Spleen (tissue), 11 donors: ENCODE measurements around the gene PTPRT. TPM values are rescaled to one million over a fixed set of nuclear protein-coding genes. Genes with fewer than 3 reads are reported as not detected.

Source experiments
- DNase-seq: peaks from one replicate; pipeline ENCODE4 v3.0.0-alpha.2; 2020
- H3K27ac ChIP-seq, 8 donors: fragments of 200-600 bp; sonication (generic) in 7 of 8; 1 replicate in 4 of 8; 2 replicates in 4 of 8; pipeline versions ENCODE4 v1.5.0 to v1.8.0; 2016 to 2021; ENCODE audit warnings: inconsistent platforms in 4 of 8, mild to moderate bottlenecking in 4 of 8, moderate library complexity in 1 of 8
- H3K27me3 ChIP-seq, 7 donors: fragments of 200-600 bp; sonication (generic) in 6 of 7; replicated peaks in 1 of 7; 1 replicate in 4 of 7; 2 replicates in 3 of 7; pipeline versions ENCODE4 v1.5.0 to v1.8.0; 2016 to 2021; ENCODE audit warnings: inconsistent platforms in 3 of 7, mild to moderate bottlenecking in 1 of 7
- H3K36me3 ChIP-seq, 6 donors: fragments of 200-600 bp; sonication (generic) in 5 of 6; 1 replicate in 4 of 6; 2 replicates in 2 of 6; pipeline versions ENCODE4 v1.5.0 to v1.8.0; 2016 to 2021; ENCODE audit warnings: inconsistent platforms in 2 of 6
- H3K4me1 ChIP-seq, 6 donors: fragments of 200-600 bp; sonication (generic) in 5 of 6; 1 replicate in 3 of 6; 2 replicates in 3 of 6; pipeline versions ENCODE4 v1.5.0 to v1.8.0; 2016 to 2021; ENCODE audit warnings: inconsistent platforms in 3 of 6
- H3K4me3 ChIP-seq, 8 donors: fragments of 200-600 bp; sonication (generic) in 7 of 8; 1 replicate in 4 of 8; 2 replicates in 4 of 8; pipeline versions ENCODE4 v1.5.0 to v1.8.0; 2016 to 2021; ENCODE audit warnings: inconsistent platforms in 4 of 8, mild to moderate bottlenecking in 4 of 8, moderate library complexity in 2 of 8
- H3K9me3 ChIP-seq, 8 donors: fragments of 200-600 bp; sonication (generic) in 7 of 8; 1 replicate in 4 of 8; 2 replicates in 4 of 8; pipeline versions ENCODE4 v1.5.0 to v1.8.0; 2016 to 2021; ENCODE audit warnings: inconsistent platforms in 4 of 8
- POLR2A ChIP-seq, 3 donors: fragments of 450-650 bp; IDR thresholded peaks; one replicate each; pipeline ENCODE4 v1.5.1; 2017; ENCODE audit warnings: antibody characterized with exemption in 3 of 3, mild to moderate bottlenecking in 1 of 3
- POLR2AphosphoS5 ChIP-seq, 3 donors: sonication (generic); formaldehyde crosslinking; IDR thresholded peaks; one replicate each; pipeline ENCODE4 v1.5.1; 2017; ENCODE audit warnings: antibody characterized with exemption in 3 of 3
- WGBS, 5 donors: extraction: QIAGEN DNeasy Blood & Tissue Kit in 3 of 5; methylation state at CpG; one replicate each; pipeline versions ENCODE4 v1.1.5 to v1.1.7; 2013 to 2018; 5-methylcytosine and 5-hydroxymethylcytosine counted together
- intact Hi-C: fragments of 100-400 bp; cut with DNase I; formaldehyde crosslinking; loops from one replicate; pipeline ENCODE4 v1.15.0; 2023; ENCODE audit warnings: low total_unique reads
- polyA plus RNA-seq, 3 donors: library from polyadenylated mRNA; stranded (reverse); fragments of 200-250 nt; gene quantifications; one replicate each; pipeline ENCODE4 v1.2.1, GENCODE V29; 2013
- total RNA-seq, 7 donors: library from RNA; depleted of rRNA in 3 of 7; stranded (reverse); fragments of >200 nt in 3 of 7; fragmentation: NEBNext Ultra II Directional in 4 of 7; extraction: Animal tissue kit (Norgen Biotek cat#: 25700) in 4 of 7; gene quantifications; one replicate each; pipeline versions ENCODE4 v1.1.0 to v1.2.1, GENCODE V29; 2016 to 2021
- TF ChIP-seq, protein P1 (sequence below), 11 experiments: fragments of 200-600 bp in 7 of 11; fragments of 450-650 bp in 4 of 11; sonication (generic) in 4 of 11; IDR thresholded peaks in 8 of 11; conservative IDR thresholded peaks in 3 of 11; 1 replicate in 7 of 11; 2 replicates in 4 of 11; pipeline versions ENCODE4 v1.4.0 to v1.8.0; 2016 to 2021; ENCODE audit warnings: antibody characterized with exemption in 11 of 11, inconsistent platforms in 4 of 11, mild to moderate bottlenecking in 1 of 11
- donor health status: healthy with polysubstance abuse.
- donor health status: DM: no; HTN: no; CAD: no; lungs with moderate emphysema.
- donor health status: DM: no; HTN: no; CAD: no.
- donor health status: Bipolar disorder and iron deficiency.
- donor health status: healthy.
- donor health status: DM: no; HTN: no; CAD: no.
- donor health status: DM: yes; HTN: yes; CAD: no.

Gene PTPRT
- total and polyA plus RNA-seq, 10 donors: 0.02 to 4.7 (median 1.2) TPM

DNA sequence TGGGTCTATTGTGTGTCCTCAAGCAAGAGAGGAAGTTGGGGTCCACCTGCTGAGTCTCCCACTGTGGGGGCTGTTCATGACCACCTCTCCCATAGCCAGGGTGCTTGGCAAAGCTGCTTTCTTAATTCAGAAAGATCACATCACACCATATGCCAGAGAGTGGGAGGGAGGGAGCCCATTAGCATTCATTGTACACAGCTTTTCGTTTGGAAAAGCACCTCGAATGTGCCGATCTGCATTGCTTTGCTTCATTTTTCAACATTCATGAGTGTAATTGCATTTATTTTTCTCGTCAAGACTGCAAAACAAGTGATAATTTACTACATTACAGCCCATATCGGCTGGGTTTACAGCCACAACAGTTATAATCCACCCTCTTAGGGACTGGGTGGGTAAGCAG is 327.3 kb downstream of the PTPRT start:
- no peaks in the 10 kb centered on the region for H3K9me3 ChIP-seq
- H3K4me3 ChIP-seq: no peak overlapping the region
- 53 to 78% (median 66%) methylated on average over 5 of the region's 5 CpGs for WGBS, 5 donors
- no peaks in the 10 kb centered on the region for H3K27me3 ChIP-seq
- H3K27ac ChIP-seq: no peak overlapping the region
- H3K4me1 ChIP-seq: no peaks in the 10 kb centered on the region
- no peak for TF ChIP-seq POLR2A (IDR thresholded peaks at IDR 0.05)
- intact Hi-C loops: no loop called here
- no peaks in the 10 kb centered on the region for H3K36me3 ChIP-seq
- DNase-seq: no peak

DNA sequence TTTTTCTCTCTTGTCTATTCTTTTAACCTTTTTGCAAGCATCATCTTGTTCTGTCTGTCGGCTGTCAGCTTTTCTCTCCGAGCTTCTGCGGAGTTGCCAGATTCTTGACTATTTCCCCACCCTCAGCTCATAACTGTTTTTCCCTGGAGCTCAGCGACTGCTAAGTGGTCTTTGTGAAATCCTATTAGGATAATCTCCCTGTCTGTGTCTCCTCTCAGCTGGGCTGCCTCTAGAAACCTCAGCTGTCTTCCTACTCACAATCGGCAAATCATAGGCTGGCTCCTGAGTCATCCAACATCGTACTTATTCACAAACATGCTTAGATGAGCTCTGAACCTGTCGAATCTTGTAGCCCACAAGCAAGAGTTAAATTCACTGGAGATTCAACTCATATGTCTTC is 332.3 kb downstream of the PTPRT start:
- Histone ChIP-seq H3K36me3 (no peaks in the 10 kb centered on the region), H3K9me3 (peaks cover 0 to 7% (median 0%) of the 10 kb centered on the region in 8 donors), H3K27me3 (no peaks in the 10 kb centered on the region), H3K27ac (no peak overlapping the region), H3K4me1 (no peaks in the 10 kb centered on the region), H3K4me3 (no peak overlapping the region)
- no peak for DNase-seq
- 74 to 81% (median 75%) methylated on average over 7 of the region's 7 CpGs for WGBS, 5 donors
- no peak for TF ChIP-seq POLR2AphosphoS5 (IDR thresholded peaks at IDR 0.05)
- intact Hi-C loops: no loop called here

DNA sequence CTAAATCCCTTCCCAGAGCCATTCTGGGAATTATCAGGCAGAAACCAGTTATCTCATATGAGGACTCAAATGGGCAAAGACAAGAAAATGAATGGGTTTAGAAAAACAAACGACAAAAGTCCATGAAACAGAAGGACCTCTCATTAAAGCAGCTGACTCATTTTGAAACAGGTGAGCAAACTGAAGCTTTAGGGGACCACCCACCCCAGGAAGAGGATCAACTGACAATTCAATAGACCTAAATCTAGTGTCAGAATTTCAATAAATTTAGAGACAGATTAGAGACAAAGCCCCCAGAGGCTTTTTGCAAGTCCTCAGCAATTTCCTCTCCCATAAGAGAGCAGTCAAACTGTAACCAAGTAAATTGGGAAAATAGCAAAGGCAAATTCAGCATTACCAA is 333.8 kb downstream of the PTPRT start:
- DNase-seq: no peak
- TF ChIP-seq, protein P1, sequence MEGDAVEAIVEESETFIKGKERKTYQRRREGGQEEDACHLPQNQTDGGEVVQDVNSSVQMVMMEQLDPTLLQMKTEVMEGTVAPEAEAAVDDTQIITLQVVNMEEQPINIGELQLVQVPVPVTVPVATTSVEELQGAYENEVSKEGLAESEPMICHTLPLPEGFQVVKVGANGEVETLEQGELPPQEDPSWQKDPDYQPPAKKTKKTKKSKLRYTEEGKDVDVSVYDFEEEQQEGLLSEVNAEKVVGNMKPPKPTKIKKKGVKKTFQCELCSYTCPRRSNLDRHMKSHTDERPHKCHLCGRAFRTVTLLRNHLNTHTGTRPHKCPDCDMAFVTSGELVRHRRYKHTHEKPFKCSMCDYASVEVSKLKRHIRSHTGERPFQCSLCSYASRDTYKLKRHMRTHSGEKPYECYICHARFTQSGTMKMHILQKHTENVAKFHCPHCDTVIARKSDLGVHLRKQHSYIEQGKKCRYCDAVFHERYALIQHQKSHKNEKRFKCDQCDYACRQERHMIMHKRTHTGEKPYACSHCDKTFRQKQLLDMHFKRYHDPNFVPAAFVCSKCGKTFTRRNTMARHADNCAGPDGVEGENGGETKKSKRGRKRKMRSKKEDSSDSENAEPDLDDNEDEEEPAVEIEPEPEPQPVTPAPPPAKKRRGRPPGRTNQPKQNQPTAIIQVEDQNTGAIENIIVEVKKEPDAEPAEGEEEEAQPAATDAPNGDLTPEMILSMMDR (IDR thresholded peaks at IDR 0.05 in 8 of 11, conservative IDR thresholded peaks at IDR 0.05 in 3 of 11): no peak
- TF ChIP-seq POLR2AphosphoS5 (IDR thresholded peaks at IDR 0.05): no peak
- TF ChIP-seq POLR2A (IDR thresholded peaks at IDR 0.05): no peak
- no peak overlapping the region for H3K4me3 ChIP-seq
- H3K9me3 ChIP-seq: peaks cover 0 to 7% (median 0%) of the 10 kb centered on the region in 8 donors
- no peak overlapping the region for H3K27ac ChIP-seq
- H3K4me1 ChIP-seq: no peaks in the 10 kb centered on the region
- intact Hi-C loops: no loop called here
- no peaks in the 10 kb centered on the region for H3K27me3 ChIP-seq
- no peaks in the 10 kb centered on the region for H3K36me3 ChIP-seq
- WGBS, 5 donors: 60 to 94% (median 75%) methylated on average over 1 of the region's 1 CpG

DNA sequence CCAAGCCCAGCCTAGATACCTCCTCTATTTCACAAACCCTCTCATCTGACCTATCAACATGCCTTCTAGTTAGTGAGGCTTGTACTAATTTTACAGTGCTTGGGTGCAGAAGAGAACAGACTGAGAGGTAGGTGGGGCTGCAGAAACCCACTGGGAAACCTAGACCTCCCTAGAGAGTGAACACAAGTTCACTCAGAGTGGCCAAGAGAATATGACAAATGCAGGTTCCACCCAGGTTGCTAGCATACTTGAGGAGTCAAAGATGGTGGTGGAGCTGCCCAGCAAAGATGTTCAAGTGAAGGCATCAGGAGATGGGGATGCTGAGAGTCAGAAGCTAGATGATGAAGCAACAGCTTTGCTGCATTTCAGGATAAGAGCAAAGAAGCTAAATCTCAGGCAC is 337.0 kb downstream of the PTPRT start:
- Histone ChIP-seq H3K4me3 (no peak overlapping the region), H3K4me1 (no peaks in the 10 kb centered on the region), H3K27ac (no peak overlapping the region), H3K36me3 (no peaks in the 10 kb centered on the region), H3K9me3 (peaks cover 0 to 7% (median 0%) of the 10 kb centered on the region in 8 donors), H3K27me3 (no peaks in the 10 kb centered on the region)
- no peak for DNase-seq
- no peak for TF ChIP-seq POLR2AphosphoS5 (IDR thresholded peaks at IDR 0.05)
- TF ChIP-seq, protein P1 (IDR thresholded peaks at IDR 0.05 in 8 of 11, conservative IDR thresholded peaks at IDR 0.05 in 3 of 11): no peak
- no peak for TF ChIP-seq POLR2A (IDR thresholded peaks at IDR 0.05)
- intact Hi-C loops: no loop called here

DNA sequence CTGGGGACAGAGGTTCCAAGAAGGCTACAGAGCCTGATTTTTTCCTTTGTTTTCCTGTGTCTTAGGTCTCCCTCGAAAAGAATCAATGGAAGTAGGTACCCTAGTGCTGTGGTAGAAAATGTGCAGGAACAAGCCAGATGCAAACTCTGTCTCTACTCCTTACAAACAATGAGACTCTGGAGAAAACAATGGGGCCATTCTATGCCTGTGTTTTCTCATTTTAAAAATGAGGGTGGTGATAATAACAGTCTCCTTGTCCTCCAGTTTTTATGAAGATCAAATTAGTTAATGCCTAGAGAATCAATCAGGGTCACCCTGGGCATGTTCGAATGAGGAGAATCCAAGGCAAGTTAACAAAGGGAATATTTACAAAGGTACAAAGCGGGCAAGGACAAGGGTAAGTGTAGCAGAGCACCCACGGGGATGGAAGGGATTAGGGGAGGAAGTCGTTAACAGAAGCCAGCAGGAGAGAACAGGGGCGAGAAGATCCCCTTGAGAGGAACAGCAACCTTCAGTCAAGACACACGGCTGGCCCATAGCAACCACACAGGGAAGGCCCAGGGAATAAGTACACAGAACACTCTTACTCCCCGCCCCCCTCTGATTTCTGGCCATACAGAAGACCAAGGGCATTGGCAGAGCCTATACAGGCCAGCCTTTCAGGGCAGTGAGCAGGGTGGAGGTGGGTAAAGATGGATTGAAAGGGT is 342.8 kb downstream of the PTPRT start:
- Histone ChIP-seq H3K27ac (no peak overlapping the region), H3K4me1 (no peaks in the 10 kb centered on the region), H3K4me3 (no peak overlapping the region), H3K9me3 (peaks cover 0 to 42% (median 0%) of the 10 kb centered on the region in 8 donors), H3K27me3 (no peaks in the 10 kb centered on the region), H3K36me3 (no peaks in the 10 kb centered on the region)
- TF ChIP-seq POLR2AphosphoS5 (IDR thresholded peaks at IDR 0.05): no peak
- TF ChIP-seq POLR2A (IDR thresholded peaks at IDR 0.05): no peak
- TF ChIP-seq, protein P1 (IDR thresholded peaks at IDR 0.05 in 8 of 11, conservative IDR thresholded peaks at IDR 0.05 in 3 of 11): no peak
- WGBS, 5 donors: 49 to 62% (median 52%) methylated on average over 7 to 8 of the region's 8 CpGs
- no peak for DNase-seq
- intact Hi-C loops: no loop called here
